ENCODE measurements around the gene BCAS3.

Gene BCAS3

DNA sequence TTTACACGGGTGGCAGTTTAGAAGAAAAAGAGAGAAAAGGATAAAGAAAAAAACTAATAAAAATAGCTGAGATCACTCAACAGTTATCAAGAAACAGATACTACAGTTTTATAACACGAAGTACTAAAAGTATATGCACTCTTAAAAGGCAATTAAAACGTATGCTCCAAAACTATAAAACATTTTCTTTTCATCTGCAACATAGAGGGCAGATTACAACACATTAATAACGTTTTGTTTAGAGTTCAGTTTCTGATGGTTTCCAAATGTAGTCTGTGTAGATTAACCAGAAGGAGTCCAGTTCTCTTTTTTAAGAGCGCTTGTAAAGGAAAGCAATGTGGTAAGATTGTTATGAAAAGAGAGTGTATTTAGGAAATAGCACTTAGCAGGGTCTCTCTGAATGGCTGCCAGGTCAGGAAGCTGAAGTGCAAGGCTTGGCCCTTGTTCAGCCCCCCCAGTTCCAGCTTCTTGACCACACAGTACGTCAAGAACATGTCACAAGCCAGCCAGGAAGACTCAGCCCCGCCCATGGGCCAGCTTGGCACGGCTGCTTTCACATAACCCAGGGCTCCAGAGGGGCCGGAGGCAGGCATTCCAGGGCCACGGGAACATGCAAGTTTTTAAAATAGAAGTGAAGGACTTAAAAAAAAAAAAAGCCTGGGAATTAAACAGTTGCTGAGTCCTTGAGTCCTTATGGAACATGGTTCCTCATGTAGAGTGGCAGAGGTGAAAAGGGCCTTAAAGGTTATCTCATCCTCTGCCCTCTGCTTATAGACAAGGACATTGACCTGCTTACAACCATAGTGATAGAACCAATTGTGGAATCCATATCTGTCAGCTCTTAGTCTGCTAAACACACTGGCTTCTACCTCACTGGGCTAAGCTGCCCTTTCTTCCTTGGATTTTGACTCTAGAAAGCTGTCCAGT is 574.6 kb downstream of the BCAS3 start:
- DNase-seq (ENCODE audit: low read depth, low spot score) = peak; percentile 100

DNA sequence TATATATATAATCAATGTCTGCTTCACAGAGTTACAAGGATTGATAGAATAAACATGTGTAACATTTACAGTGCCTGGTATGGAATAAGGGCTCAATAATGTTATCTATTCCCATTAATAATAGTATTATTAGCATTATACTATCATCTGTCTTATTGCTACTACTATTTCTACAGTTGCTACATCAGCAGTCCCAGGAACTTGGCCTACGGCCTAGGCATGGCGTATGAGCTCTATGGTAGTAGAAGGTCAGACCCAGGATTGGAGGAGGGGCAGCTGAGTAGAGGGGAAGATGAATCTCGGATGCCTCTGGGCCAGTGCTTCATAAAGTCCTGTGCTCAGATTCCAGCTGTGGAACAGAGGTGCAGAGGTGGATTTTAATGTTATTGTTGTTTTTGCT is 575.7 kb downstream of the BCAS3 start:
- no peak for DNase-seq (ENCODE audit: low read depth, low spot score)

DNA sequence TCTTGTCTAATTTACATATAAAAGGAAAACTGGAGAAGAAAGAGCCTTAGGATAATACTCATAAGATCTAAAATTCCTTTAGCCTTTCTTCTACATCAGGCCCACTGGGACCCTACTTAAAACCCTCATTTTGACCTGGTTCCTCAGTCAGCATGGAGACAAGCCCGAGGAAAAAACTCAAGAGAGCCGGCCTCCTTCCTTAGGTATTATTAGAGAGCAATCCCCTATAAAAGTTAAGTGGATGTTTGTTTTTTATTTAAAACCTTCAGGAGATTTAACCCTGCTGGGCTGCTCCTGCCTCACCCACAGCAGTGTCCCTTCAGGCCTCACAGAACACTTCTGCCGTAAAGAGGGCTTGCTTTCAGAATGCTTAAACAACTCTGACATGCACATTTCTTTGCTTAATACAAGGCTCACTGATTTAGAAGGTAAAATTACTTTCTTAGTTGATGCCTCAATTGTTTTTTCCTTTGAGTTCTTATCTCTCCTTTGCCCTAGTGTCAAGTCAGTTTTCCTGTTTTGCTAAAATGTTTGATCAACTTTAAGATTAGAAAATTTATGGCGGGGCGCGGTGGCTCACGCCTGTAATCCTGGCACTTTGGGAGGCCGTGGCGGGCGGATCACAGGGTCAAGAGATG is 576.4 kb downstream of the BCAS3 start:
- DNase-seq (ENCODE audit: low read depth, low spot score) = no peak

DNA sequence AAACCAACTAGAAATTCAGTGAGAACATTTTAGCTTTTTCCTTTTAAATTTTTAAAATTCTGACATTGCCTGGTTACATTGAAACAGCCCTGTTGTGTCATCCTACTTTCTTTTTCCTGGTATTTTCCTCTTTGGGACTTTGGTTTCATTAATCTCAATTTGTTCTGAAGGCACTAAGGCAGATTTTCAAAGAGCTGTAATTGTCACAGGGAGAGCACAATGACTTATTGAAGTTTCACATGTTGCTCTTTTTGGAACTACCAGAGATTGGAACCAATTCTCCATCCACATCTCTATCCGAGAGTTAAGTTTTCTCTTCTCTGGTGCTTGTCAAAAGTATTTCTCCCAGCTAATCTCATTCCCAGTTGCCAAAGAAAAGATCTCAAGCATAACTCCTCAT is 577.3 kb downstream of the BCAS3 start:
- no peak for DNase-seq (ENCODE audit: low read depth, low spot score)

DNA sequence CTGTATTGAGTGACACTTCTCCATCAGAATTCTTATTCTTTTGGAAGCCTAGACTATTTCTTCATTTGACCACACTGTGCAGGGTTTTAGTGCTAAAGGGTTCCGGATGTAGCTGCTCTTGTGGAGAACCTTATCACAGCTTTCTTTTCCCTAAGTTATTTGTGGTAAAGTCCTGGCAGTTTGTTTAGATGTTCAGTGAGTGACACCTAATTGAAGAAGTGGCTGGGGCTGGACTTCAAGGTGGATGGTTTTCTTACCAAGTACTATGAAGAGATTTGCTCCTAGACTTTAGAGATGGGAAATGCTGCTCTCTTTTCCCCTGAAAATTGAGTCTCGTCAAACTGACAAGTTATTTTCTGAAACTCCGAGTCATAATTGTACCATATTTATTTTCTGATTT is 578.0 kb downstream of the BCAS3 start:
- DNase-seq (ENCODE audit: low read depth, low spot score) = no peak

DNA sequence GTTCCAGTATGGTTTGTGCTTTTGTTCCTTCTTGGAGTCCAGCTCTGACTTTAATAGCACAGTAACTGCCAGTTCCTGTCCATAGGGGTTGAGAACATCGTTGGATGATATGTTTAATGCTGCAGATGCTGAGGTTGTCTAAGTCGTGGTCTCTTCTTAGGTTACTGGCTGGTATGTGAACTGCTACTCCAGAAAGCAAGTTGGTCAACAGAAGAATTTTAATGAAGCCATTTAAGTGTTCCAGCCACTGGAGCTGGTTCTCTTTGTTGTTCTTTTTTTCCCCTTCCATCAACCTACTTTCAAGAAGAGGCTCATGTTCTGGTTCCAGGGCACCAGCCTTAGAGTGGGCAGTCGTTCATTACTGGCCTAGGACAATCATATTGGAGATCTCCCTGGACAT is 581.7 kb downstream of the BCAS3 start:
- DNase-seq (ENCODE audit: low read depth, low spot score) = no peak

DNA sequence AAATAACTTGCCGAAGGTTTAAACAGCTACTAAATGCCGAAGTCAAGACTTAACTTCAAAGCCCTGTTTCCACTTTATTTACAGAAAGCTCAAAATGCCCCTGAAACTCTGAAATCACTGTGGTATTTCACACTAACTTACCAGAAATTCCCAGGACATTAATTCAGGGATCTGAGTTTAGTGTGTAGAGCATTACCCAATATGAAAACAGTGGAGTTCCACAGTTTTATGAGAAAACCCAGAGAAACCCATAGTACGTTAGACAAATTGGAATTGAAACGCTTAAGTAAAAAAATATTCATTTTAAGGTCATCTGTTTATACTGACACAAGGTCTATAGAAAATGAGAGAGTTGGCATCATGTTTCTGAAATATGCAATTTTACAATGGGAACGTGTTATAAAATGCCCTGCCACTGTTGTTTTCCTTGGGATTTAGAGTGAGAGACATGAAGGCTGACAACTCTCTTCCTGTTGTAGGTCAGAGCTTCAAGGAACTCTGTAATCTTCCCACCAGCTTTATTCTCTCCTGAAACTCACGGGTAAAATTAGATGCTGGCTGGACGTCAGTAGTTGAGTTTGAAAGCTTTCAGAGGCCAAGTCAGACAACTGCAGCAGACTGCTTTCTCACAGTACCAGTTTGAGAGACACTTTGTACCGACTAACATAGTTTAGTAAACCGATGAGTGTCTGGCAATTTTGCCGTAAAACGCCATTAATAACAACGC is 582.6 kb downstream of the BCAS3 start:
- no peak for DNase-seq (ENCODE audit: low read depth, low spot score)

DNA sequence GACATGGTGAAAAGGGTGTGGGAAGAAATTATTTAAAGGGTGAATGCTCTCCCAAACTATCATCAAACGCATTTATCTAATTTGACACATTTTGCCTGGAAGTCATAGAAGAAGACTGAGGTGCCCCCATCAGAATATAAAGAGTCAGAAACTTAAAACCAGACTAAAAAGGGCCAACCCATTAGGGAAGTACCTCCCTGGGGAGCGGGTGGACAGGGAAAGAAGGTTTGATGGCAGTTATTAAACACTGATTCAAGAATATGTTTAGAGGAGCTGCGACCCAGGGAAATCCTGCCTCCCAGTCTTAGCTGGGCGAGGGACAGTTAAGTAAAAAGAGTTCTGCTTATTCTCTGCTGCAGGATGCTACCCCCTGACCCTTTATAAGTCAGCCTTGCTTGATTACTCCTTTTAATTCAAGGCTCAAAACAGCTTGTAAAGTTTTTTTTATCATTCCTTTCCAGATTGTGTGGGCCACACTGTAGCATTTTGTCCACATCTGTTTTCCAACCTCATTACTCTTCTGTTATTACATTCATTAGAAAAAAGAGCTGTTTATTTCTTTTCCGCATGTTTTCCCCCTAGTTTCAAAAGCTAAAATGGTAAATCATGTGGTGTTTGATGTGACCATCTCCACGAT is 583.5 kb downstream of the BCAS3 start:
- DNase-seq (ENCODE audit: low read depth, low spot score) = no peak

DNA sequence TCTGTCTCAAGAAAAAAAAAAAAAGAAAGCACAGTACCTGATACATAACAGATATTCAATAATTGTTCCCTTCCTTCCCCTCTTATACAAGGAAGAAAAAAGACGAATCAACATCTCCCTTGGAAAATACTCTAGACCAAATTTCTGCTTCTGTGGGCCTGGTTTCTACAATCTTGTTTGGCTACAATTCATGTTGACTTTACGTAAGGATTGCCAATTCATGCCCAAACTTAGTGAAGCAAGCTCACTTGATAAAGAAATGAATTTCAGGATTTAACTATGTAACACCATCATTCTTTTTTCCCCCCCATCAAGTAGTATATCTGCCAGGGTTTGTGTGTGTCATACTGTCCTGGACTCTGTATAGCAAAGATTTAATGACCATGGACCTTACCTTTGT is 587.7 kb downstream of the BCAS3 start:
- DNase-seq (ENCODE audit: low read depth, low spot score) = no peak

DNA sequence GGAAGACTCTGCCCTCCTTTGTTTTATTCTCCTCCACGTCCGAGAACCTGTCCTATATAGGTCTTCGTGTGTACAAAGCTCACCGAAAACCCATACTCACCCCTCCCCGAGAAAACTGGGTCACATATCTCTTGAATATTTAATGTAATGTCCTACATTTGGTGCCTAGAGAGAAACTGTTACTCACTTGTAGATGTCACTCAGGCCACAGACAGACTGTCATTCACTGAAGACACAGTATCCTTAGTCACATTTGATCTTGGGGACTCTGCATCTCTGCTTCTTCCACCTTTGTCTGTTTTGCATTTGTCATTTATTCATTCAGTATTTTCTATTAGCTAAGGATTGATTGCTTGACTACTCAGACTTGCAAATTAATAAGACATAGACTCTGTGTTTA is 590.2 kb downstream of the BCAS3 start:
- DNase-seq (ENCODE audit: low read depth, low spot score) = no peak

DNA sequence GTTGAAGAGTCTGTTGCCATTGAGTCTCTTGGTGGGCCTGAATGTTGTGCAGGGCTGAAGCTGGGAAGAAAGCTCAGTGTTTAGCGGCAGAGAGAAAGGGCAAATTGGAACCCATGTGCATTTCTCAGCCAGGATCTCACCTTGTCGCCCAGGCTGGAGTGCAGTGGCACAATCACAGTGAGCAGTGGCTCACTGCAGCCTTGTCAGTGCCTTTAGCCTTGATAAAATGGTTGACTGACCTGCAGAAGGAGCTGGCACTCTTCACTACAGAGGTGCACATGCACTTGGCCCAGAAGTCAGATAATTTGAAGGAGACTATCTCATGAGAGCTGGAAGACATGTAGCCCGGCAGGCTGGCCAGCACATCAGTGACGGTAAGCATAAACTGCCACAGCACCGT is 597.7 kb downstream of the BCAS3 start:
- no peak for DNase-seq (ENCODE audit: low read depth, low spot score)

DNA sequence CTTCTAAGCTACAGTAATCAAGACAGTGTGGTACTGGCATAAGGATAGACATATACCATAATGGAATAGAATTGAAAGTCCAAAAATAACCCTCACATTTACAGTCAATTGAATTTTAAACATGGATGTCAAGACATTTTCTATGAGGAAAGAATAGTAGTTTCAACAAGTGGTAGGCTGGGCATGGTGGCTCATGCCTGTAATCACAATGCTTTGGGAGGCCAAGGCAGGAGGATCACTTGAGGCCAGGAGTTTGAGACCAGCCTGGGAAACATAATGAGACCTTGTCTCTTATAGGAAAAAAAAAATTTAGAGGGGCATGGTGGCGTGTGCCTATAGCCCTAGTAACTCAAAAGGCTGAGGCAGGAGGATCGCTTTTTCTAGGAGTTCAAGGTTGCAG is 599.2 kb downstream of the BCAS3 start:
- no peak for DNase-seq (ENCODE audit: low read depth, low spot score)

DNA sequence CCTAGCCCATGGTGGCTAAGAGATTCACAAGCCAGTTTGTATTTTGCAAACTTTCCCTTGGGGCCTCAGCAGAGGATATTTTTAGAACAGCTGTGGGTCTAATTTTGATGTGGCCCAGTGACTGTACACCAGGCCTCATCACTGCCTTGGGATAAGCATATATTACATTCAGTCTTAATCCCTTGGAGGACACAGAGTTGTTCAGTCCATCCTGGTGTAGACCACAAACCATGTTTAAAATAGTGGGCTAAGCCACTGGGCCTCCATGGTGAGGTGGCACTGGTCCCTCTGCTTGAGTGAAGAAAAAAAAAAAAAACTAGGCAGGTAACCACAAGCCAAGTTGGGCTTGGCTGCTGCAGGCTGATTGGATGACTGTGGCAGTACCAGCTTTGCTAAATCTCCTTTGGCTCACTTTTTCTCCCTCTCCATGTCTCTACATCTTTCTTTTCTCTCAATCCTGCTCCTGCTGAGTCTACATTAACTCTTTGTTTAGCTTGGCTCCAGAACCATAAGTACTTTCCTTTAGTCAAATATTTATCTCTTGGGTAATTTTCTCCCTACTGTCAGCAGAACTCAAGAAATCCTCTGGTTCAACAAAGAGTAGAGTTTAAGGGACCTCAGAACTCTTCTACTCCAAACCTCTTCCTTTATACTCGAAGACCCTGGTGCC is 602.0 kb downstream of the BCAS3 start:
- peak; percentile 53 for DNase-seq (ENCODE audit: low read depth, low spot score)

DNA sequence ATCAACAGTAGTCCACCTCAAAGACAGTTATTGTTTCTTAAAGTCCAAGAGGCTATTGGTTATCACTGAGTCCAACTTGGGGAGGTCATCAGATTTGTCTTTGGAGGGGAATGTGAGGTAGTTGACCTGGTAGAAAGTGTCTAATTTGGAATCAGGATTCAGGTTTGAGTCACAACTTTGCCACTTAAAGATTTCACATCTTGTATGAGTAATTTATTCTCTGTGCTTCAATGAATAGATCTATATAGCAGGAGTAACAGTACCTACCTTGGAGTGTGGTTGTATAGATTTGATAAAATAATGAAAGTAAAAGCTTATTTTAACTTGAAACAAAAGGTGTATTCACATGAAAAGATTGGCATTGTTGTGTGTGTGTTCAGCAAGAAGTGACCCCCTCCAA is 602.7 kb downstream of the BCAS3 start:
- no peak for DNase-seq (ENCODE audit: low read depth, low spot score)

DNA sequence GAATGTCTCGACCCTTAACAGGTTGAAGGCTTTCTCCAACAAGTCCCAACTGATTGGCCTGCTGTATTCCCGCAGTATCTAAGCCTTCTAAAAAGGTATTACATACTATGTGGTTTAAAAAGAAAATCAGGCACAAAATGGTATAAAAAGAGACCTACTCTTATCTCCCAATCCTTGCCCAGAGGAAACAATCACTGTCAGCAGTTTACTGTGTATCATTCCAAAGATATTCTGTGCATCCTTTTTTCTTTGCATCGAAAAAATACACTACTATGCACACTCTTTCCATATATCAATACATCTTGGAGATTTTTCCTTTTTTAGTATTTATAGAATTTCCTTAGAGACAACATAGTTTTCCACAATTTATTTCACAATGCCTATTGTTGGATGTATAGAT is 603.2 kb downstream of the BCAS3 start:
- DNase-seq (ENCODE audit: low read depth, low spot score) = no peak

DNA sequence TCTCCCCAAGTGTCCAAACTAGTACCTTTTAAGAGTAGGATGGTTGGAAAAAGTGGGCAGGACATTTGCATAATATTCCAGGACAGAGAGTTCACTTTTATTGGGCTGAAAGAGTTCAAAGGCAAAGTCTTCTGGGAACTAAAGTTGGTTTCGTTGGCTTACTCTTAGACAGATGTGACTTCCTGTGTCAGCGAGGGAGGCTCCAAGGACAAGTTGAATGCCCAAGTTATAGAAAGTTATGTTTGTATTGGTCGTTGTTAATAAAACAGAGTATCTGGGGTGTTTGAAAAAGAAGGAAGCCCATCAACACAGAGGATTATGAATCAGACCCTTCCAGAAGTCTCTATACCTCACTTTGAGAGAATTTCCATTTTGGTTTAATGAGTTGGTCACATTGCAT is 604.7 kb downstream of the BCAS3 start:
- DNase-seq (ENCODE audit: low read depth, low spot score) = no peak

DNA sequence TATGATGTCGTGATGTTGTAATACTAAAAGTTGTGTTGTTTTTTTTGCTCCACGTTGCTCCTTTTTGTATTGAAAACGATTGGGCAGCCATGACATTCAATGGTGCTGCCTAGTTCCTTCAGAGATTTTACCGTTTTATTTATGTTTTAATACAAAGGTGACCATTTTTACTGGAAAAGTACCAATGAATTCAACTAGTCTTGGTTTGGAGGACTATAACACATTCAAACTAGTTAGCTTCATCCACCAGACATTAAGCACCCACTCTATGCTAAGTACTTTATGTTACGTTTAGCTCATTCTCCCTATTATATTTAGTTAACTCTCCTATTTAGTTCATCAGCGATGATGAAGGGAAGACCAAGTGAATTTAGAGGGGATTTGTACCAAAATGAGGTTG is 605.4 kb downstream of the BCAS3 start:
- no peak for DNase-seq (ENCODE audit: low read depth, low spot score)

DNA sequence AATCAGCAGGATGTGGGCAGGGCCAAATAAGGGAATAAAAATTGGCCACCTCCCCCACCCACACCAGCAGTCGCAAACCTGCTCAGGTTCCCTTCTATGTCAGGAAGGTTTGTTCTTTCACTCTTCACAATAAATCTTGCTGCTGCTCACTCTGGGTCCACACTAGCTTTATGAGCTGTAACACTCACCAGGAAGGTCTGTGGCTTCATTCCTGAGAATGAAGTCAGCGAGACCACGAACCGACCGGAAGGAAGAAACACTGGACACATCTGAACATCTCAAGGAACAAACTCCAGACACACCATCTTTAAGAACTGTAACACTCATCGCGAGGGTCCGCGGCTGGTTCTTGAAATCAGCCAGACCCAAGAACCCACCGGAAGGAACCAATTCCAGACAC is 606.5 kb downstream of the BCAS3 start:
- no peak for DNase-seq (ENCODE audit: low read depth, low spot score)

DNA sequence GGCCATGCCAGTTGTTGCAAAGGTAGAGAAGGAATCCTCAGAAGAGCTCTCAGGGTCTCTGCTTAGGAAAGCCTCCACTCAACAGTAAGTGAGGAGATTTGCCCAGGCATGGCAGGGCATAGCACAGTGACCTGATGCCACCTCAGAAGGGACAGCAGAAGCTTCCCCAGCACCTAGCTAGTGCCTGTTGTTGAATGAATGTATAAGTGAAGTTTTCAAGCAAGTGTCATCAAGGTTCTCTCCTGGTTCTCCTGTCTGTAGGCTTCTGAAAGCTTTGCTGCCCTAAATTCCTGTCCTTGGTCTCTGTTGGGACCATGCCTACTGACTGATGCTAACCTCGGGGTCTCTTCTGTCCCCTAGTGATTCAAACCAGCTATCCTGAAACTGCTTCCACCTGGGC is 607.1 kb downstream of the BCAS3 start:
- DNase-seq (ENCODE audit: low read depth, low spot score) = no peak

DNA sequence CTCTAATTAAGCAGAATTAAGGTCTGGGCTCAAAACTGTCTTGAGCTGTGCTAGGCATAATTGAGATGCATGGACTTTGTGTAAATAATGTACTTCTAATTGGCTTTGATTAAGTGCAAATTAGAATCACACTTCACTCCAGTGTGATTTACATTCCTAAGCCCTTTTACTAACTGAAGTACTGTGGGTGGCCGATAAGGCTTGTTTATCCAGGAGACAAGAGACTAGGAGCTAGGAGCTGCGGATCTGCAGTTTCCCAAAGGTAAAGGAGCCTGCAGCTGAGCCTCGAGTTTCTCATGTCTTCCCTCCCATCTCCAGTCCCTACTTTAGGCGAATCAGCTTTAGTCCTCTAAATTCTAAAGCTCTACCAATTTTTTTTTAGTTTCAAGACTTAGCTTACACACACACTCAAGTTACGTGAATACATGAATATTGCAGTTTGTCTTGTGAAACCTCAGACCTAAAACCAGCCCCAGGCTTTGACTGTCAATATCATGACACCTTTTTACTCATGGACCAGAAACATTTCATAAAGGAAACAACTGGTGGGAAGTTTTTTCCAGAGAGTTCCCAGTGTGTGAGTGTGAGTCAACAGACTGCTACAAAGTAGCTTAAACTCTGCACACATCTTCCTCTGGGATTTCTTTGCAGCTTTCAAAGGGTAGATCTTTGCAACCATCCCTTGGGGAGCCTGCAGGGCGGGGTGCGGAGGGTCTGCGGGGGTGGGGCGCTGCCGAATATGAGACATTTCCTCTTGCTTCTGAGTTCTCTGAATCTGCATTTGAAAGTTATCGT is 608.1 kb downstream of the BCAS3 start:
- peak; percentile 79 for DNase-seq (ENCODE audit: low read depth, low spot score)

DNA sequence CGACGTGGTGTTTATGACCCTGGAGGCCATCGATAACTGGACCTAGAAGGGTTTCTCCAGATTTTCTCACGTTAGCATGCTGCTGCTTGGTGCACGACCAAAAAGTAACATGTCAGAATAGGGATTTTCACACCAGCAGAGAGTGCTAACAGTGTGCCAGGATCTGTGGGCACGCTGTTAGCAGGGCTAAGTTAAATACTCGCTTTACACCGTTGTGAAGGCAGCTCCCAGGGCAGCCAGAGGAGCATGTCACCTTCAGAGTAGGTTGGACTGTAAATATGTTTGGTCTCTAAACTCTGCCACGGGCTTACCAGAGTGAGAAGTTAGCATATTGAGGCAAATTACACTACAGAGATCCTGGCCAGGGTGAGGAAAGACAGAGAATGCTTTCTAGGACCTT is 608.8 kb downstream of the BCAS3 start:
- no peak for DNase-seq (ENCODE audit: low read depth, low spot score)

Measured in smooth muscle cell of the brain vasculature (primary cell).